Gastroesophageal sphincter (tissue), 4 donors: Measurements from ENCODE around the gene CPED1. TPM values are rescaled to one million over a fixed set of nuclear protein-coding genes. Genes with fewer than 3 reads are reported as not detected.

ENCODE experiments used
- ATAC-seq: fragments of 150-250 bp; one replicate; pipeline ENCODE4 v1.9.1; 2016; ENCODE audit warnings: mild to moderate bottlenecking, moderate library complexity
- H3K27ac ChIP-seq, 4 donors: fragments of 200-600 bp; sonication (generic) in 3 of 4; 1 replicate in 3 of 4; 2 replicates in 1 of 4; pipeline ENCODE4 v1.5.1; 2016 to 2019
- H3K27me3 ChIP-seq: fragments of 200-600 bp; sonication (generic); one replicate; pipeline ENCODE4 v1.5.1; 2019
- H3K36me3 ChIP-seq, 2 donors: fragments of 200-600 bp; sonication (generic); one replicate each; pipeline ENCODE4 v1.5.1; 2019; ENCODE audit warnings: control low read depth in 1 of 2
- H3K4me1 ChIP-seq, 3 donors: fragments of 200-600 bp; sonication (generic); 1 replicate in 2 of 3; 2 replicates in 1 of 3; pipeline ENCODE4 v1.5.1; 2016 to 2019; ENCODE audit warnings: control low read depth in 2 of 3
- H3K4me3 ChIP-seq, 2 donors: fragments of 200-600 bp; sonication (generic); one replicate each; pipeline ENCODE4 v1.5.1; 2019; ENCODE audit warnings: mild to moderate bottlenecking in 1 of 2, moderate library complexity in 1 of 2
- H3K9me3 ChIP-seq, 3 donors: fragments of 200-600 bp; sonication (generic); one replicate each; pipeline ENCODE4 v1.5.1; 2017 to 2019; ENCODE audit warnings: control low read depth in 2 of 3
- EP300 ChIP-seq: sonication (generic); formaldehyde crosslinking; IDR thresholded peaks from one replicate; pipeline ENCODE4 v1.6.1; 2017; ENCODE audit warnings: antibody characterized with exemption, mild to moderate bottlenecking
- POLR2A ChIP-seq, 2 donors: fragments of 450-650 bp; IDR thresholded peaks; one replicate each; pipeline ENCODE4 v1.6.1; 2017; ENCODE audit warnings: antibody characterized with exemption in 2 of 2, mild to moderate bottlenecking in 2 of 2, moderate library complexity in 1 of 2
- POLR2AphosphoS5 ChIP-seq: sonication (generic); formaldehyde crosslinking; IDR thresholded peaks from one replicate; pipeline ENCODE4 v1.6.1; 2017; ENCODE audit warnings: antibody characterized with exemption
- WGBS, 2 donors: methylation state at CpG; one replicate each; pipeline ENCODE4 v1.1.5; 2018; ENCODE audit warnings: low coverage in 1 of 2; 5-methylcytosine and 5-hydroxymethylcytosine counted together
- total RNA-seq, 4 donors: library from RNA; depleted of rRNA; stranded (reverse); fragments of >200 nt; gene quantifications; one replicate each; pipeline ENCODE4 v1.1.0, GENCODE V29; 2016
- TF ChIP-seq, protein P1 (sequence below), 4 experiments: fragments of 200-600 bp in 2 of 4; fragments of 450-650 bp in 2 of 4; sonication (generic) in 1 of 4; IDR thresholded peaks; one replicate each; pipeline ENCODE4 v1.5.1; 2017 to 2019; ENCODE audit warnings: antibody characterized with exemption in 4 of 4, mild to moderate bottlenecking in 2 of 4, moderate library complexity in 2 of 4

Gene CPED1
- total RNA-seq, 4 donors from 2014 or later, result 35.1 to 97.7 (median 60.5) TPM

DNA sequence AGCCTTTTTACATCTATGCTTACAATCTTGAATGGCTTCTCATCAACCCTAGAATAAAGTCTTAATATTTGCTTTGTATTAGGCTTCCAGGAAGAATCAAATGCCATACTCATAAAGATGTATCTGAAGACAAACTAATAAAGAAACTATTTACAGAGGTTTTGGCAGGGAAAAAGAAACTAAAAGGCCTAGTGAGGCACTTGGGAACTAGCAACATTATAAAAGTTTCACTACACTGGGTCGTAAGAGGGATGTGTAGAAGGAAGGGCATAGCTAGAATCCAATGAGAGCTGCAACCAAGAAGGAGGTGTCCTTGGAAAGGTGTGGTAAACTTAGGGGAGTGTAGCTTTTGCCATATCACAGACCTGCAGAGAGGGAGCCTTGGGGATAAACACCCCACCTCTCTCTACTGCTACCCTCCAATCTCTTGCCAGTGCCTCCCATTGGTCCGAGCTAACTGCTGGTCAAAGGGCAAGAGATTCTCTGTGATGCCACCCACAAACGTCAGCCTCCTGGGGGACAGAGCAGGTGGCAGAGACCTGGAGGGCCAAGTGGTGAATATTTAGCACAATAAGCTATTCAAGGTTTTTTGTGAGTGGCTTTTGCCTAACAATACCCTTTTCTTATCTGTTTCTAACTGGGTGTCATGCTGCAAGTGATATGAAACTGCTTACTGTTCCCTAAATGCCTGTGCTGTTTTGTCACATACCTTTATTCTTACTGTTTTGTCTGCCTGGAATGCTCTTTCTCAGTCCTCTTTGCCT, 60.7 kb downstream of the CPED1 start:
- Histone ChIP-seq H3K9me3 (no peaks in the 10 kb centered on the region), H3K27ac (no peak overlapping the region), H3K4me3 (no peak overlapping the region), H3K27me3 (no peaks in the 10 kb centered on the region), H3K4me1 (no peaks in the 10 kb centered on the region), H3K36me3 (peaks cover 0 to 21% of the 10 kb centered on the region in 2 donors)
- ATAC-seq, result no peak
- no peak for TF ChIP-seq POLR2AphosphoS5
- TF ChIP-seq, protein P1, sequence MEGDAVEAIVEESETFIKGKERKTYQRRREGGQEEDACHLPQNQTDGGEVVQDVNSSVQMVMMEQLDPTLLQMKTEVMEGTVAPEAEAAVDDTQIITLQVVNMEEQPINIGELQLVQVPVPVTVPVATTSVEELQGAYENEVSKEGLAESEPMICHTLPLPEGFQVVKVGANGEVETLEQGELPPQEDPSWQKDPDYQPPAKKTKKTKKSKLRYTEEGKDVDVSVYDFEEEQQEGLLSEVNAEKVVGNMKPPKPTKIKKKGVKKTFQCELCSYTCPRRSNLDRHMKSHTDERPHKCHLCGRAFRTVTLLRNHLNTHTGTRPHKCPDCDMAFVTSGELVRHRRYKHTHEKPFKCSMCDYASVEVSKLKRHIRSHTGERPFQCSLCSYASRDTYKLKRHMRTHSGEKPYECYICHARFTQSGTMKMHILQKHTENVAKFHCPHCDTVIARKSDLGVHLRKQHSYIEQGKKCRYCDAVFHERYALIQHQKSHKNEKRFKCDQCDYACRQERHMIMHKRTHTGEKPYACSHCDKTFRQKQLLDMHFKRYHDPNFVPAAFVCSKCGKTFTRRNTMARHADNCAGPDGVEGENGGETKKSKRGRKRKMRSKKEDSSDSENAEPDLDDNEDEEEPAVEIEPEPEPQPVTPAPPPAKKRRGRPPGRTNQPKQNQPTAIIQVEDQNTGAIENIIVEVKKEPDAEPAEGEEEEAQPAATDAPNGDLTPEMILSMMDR (IDR thresholded peaks at IDR 0.05), result no peak
- no peak for TF ChIP-seq EP300
- TF ChIP-seq POLR2A (IDR thresholded peaks at IDR 0.05), result no peak
- WGBS, 2 donors, result 84% methylated on average over 3 of the region's 3 CpGs; no CpG with 5 or more reads in 1 of the 2 donors

DNA sequence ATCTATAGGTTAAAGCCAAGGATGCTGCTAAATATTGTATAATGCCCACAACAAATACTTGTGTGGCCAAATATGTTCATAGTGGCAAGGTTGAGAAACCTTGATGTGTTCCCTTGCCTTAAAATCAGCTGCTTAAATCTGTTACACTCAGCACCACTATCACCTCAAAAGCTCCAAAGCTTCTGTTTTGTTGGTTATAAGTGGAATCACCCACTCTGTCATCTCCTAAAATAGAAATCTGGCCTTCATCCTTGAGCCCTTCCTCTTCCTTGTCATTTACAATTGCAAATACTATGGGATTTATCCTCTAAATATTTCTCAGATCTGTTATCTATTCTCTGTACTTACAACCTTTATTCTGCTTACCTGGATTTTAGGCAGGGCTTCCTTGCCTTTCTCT, 61.4 kb downstream of the CPED1 start:
- Histone ChIP-seq H3K27ac (no peak overlapping the region), H3K27me3 (no peaks in the 10 kb centered on the region), H3K4me3 (no peak overlapping the region), H3K9me3 (no peaks in the 10 kb centered on the region), H3K36me3 (peaks cover 0 to 21% of the 10 kb centered on the region in 2 donors), H3K4me1 (no peaks in the 10 kb centered on the region)
- TF ChIP-seq, protein P1 (IDR thresholded peaks at IDR 0.05), result no peak
- no peak for TF ChIP-seq EP300
- TF ChIP-seq POLR2A (IDR thresholded peaks at IDR 0.05), result no peak
- no peak for TF ChIP-seq POLR2AphosphoS5
- no peak for ATAC-seq

- Histone ChIP-seq H3K4me3 (no peak overlapping the region), H3K9me3 (no peaks in the 10 kb centered on the region), H3K27ac (no peak overlapping the region), H3K36me3 (peaks cover 0 to 11% of the 10 kb centered on the region in 2 donors), H3K4me1 (no peaks in the 10 kb centered on the region), H3K27me3 (no peaks in the 10 kb centered on the region)
- TF ChIP-seq POLR2AphosphoS5 (no peak), EP300 (no peak), POLR2A (IDR thresholded peaks at IDR 0.05) (no peak)
- TF ChIP-seq, protein P1 (IDR thresholded peaks at IDR 0.05), result no peak
- ATAC-seq, result no peak
- 86% methylated on average over 1 of the region's 1 CpG for WGBS, 2 donors
Observed at GRCh38 chr7:121053219-121053618, 64.7 kb downstream of the CPED1 start.

- 64 to 73% methylated on average over 1 of the region's 1 CpG for WGBS, 2 donors
Observed at GRCh38 chr7:121054925-121055324, 66.4 kb downstream of the CPED1 start.

More at GRCh38 chr7:121054925-121055324, 66.4 kb downstream of the CPED1 start:
- Histone ChIP-seq H3K27me3 (no peaks in the 10 kb centered on the region), H3K4me1 (no peaks in the 10 kb centered on the region), H3K4me3 (no peak overlapping the region), H3K36me3 (peaks cover 0 to 6% of the 10 kb centered on the region in 2 donors), H3K27ac (no peak overlapping the region), H3K9me3 (no peaks in the 10 kb centered on the region)
- TF ChIP-seq, protein P1 (IDR thresholded peaks at IDR 0.05), result no peak
- no peak for TF ChIP-seq POLR2A (IDR thresholded peaks at IDR 0.05)
- TF ChIP-seq POLR2AphosphoS5, result no peak
- TF ChIP-seq EP300, result no peak
- no peak for ATAC-seq
